GM21367 (cell line): ENCODE measurements around the gene EDN3.
"Not testable (repeated sequence)": the region's sequence is repeated elsewhere in the genome, so short reads cannot be mapped to it uniquely, and the experiment has no call there.

Source experiments
- ATAC-seq: cut with Tn5 transposase; IDR thresholded peaks from one replicate; pipeline ENCODE4 v1.9.1; 2021; ENCODE audit not compliant: unreplicated experiment

Gene EDN3

GRCh38 chr20:59334651-59335300, 34.4 kb downstream of the EDN3 start:
- ATAC-seq: no peak

- no peak for ATAC-seq
Observed at GRCh38 chr20:59335377-59335776, 35.0 kb downstream of the EDN3 start.

- ATAC-seq: no peak
Observed at GRCh38 chr20:59336540-59336939, 36.1 kb downstream of the EDN3 start.

GRCh38 chr20:59338444-59338843, 38.0 kb downstream of the EDN3 start:
- not testable (repeated sequence) for ATAC-seq

- ATAC-seq: no peak
Observed at GRCh38 chr20:59340201-59340885, 39.9 kb downstream of the EDN3 start.

GRCh38 chr20:59341285-59342022, 41.0 kb downstream of the EDN3 start:
- not testable (repeated sequence) for ATAC-seq

GRCh38 chr20:59342023-59342957, 41.9 kb downstream of the EDN3 start:
- ATAC-seq: no peak

- ATAC-seq: no peak
Observed at GRCh38 chr20:59346061-59346460, 45.6 kb downstream of the EDN3 start.

- no peak for ATAC-seq
Observed at GRCh38 chr20:59349277-59349676, 48.9 kb downstream of the EDN3 start.

GRCh38 chr20:59350330-59351156, 50.1 kb downstream of the EDN3 start:
- no peak for ATAC-seq

- ATAC-seq: no peak
Observed at GRCh38 chr20:59351157-59352040, 51.0 kb downstream of the EDN3 start.

- no peak for ATAC-seq
Observed at GRCh38 chr20:59352541-59352940, 52.1 kb downstream of the EDN3 start.

- no peak for ATAC-seq
Observed at GRCh38 chr20:59352990-59353389, 52.6 kb downstream of the EDN3 start.

GRCh38 chr20:59354460-59354859, 54.0 kb downstream of the EDN3 start:
- ATAC-seq: no peak

- no peak for ATAC-seq
Observed at GRCh38 chr20:59355242-59355641, 54.8 kb downstream of the EDN3 start.

- no peak for ATAC-seq
Observed at GRCh38 chr20:59356662-59357165, 56.3 kb downstream of the EDN3 start.

GRCh38 chr20:59358793-59359192, 58.4 kb downstream of the EDN3 start:
- not testable (repeated sequence) for ATAC-seq

GRCh38 chr20:59359906-59360725, 59.7 kb downstream of the EDN3 start:
- ATAC-seq: no peak
